ENCODE results near the gene INHBC.
"Not testable (repeated sequence)": the region's sequence is repeated elsewhere in the genome, so short reads cannot be mapped to it uniquely, and the experiment has no call there.

The INHBC gene, protein sequence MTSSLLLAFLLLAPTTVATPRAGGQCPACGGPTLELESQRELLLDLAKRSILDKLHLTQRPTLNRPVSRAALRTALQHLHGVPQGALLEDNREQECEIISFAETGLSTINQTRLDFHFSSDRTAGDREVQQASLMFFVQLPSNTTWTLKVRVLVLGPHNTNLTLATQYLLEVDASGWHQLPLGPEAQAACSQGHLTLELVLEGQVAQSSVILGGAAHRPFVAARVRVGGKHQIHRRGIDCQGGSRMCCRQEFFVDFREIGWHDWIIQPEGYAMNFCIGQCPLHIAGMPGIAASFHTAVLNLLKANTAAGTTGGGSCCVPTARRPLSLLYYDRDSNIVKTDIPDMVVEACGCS

DNA sequence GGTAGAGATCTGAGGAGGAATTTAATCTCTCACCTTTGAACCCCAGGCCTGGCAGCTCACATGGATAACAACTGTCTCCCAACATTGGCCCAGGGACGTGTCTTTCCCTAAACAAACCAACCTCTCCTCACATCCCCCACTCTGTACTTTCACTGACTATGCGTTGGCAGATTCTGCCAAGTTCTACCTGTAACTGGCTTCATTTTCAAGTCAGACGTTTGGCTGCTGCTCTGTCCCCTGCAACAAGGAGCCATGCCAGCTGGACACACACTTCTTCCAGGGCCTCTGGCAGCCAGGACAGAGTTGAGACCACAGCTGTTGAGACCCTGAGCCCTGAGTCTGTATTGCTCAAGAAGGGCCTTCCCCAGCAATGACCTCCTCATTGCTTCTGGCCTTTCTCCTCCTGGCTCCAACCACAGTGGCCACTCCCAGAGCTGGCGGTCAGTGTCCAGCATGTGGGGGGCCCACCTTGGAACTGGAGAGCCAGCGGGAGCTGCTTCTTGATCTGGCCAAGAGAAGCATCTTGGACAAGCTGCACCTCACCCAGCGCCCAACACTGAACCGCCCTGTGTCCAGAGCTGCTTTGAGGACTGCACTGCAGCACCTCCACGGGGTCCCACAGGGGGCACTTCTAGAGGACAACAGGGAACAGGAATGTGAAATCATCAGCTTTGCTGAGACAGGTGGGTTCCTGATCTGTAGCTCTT, at the start of gene INHBC:
TSS of gene INHBC (plus strand) at position 268 of the 707 bp plus-strand sequence. CDS start at position 371, 103 bp downstream.
- no peak for DNase-seq (ENCODE audit: low read depth in 1 of 2, low spot score in 1 of 2)

DNA sequence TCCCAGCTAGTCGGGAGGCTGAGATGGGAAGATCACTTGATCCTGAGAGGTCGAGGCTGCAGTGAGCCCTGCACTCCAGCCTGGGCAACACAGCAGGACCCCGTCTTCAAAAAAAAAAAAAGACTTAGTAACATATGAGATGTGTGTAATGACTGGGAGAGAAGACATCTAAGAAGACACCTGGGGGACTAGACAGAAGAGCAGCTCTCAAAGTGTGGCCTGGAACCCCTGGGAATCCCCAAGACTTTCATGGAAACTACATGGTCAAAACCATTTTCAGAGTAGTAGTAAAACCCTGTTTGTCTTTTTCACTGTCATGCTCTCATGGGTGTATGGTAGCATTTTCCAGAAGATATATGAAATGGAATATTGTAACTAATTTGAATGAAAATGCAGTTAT, 49.0 kb upstream of the INHBC start:
- DNase-seq (ENCODE audit: low read depth in 1 of 2, low spot score in 1 of 2): no peak

DNA sequence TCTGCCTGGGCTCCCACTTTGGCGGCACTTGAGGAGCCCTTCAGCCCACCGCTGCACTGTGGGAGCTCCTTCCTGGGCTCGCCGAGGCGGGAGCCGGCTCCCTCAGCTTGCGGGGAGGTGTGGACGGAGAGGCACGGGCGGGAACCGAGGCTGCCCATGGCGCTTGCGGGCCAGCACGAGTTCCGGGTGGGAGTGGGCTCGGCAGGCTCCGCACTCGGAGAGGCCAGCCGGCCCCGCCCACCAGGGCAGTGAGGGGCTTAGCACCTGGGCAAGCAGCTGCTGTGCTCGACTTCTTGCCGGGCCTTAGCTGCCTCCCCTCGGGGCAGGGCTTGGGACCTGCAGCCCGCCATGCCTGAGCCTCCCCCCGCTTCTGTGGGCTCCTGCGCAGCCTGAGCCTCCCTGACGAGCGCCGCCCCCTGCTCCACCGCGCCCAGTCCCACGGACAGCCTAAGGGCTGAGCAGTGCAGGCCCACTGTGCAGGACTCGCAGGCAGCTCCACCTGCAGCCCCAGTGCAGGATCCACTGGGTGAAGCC, 48.3 kb upstream of the INHBC start:
- no peak for DNase-seq (ENCODE audit: low read depth in 1 of 2, low spot score in 1 of 2)

- no peak for DNase-seq (ENCODE audit: low read depth in 1 of 2, low spot score in 1 of 2)
These were observed 46.2 kb upstream of the INHBC start for GRCh38 chr12:57388425-57388824.

GRCh38 chr12:57389033-57389432, 45.6 kb upstream of the INHBC start:
- DNase-seq (ENCODE audit: low read depth in 1 of 2, low spot score in 1 of 2): no peak

DNA sequence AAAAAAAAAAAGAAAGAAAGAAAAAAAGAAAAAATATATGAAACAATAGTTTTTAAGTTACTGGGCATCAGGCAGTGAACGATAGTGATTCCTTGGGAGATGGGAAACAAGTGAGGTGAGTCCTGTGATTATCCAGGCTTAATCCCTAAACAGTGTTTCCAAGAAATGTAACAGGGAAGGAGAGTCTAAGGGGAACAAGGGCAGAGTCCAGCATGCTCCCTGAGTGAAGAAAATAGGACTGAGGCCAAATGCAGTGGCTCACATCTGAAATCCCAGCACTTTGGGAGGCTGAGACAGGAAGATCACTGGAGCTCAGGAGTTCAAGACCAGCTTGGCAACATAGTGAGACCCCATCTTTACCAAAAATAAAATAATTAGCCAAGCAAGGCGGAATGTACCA, 44.4 kb upstream of the INHBC start:
- no peak for DNase-seq (ENCODE audit: low read depth in 1 of 2, low spot score in 1 of 2)

DNA sequence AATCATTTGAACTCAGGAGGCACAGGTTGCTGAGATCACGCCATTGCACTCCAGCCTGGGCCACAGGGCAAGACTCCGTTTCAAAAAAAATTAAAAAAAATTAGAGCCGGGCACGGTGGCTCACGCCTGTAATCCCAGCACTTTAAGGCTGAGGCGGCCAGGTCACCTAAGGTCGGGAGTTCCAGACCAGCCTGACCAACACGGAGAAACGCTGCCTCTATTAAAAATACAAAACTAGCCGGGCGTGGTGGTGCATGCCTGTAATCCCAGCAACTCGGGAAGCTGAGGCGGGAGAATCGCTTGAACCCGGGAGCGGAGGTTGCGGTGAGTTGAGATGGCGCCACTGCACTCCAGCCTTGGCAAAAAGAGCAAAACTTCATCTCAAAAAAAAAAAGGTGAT, 39.5 kb upstream of the INHBC start:
- no peak for DNase-seq (ENCODE audit: low read depth in 1 of 2, low spot score in 1 of 2)

- no peak for DNase-seq (ENCODE audit: low read depth in 1 of 2, low spot score in 1 of 2)
These were observed 37.1 kb upstream of the INHBC start for GRCh38 chr12:57397441-57397840.

- not testable (repeated sequence) for DNase-seq (ENCODE audit: low read depth in 1 of 2, low spot score in 1 of 2)
These were observed 34.7 kb upstream of the INHBC start for GRCh38 chr12:57399718-57400463.

- DNase-seq (ENCODE audit: low read depth in 1 of 2, low spot score in 1 of 2): no peak
These were observed 33.4 kb upstream of the INHBC start for GRCh38 chr12:57401165-57401564.

- not testable (repeated sequence) for DNase-seq (ENCODE audit: low read depth in 1 of 2, low spot score in 1 of 2)
These were observed 32.4 kb upstream of the INHBC start for GRCh38 chr12:57402156-57402555.

- DNase-seq (ENCODE audit: low read depth in 1 of 2, low spot score in 1 of 2): no peak
These were observed 29.5 kb upstream of the INHBC start for GRCh38 chr12:57404966-57405640.

GRCh38 chr12:57410534-57410933, 24.1 kb upstream of the INHBC start:
- DNase-seq (ENCODE audit: low read depth in 1 of 2, low spot score in 1 of 2): no peak

GRCh38 chr12:57414160-57414559, 20.4 kb upstream of the INHBC start:
- not testable (repeated sequence) for DNase-seq (ENCODE audit: low read depth in 1 of 2, low spot score in 1 of 2)

- no peak for DNase-seq (ENCODE audit: low read depth in 1 of 2, low spot score in 1 of 2)
These were observed 19.5 kb upstream of the INHBC start for GRCh38 chr12:57415088-57415487.

GRCh38 chr12:57416039-57416996, 18.3 kb upstream of the INHBC start:
- DNase-seq (ENCODE audit: low read depth in 1 of 2, low spot score in 1 of 2): no peak

- no peak for DNase-seq (ENCODE audit: low read depth in 1 of 2, low spot score in 1 of 2)
These were observed 16.3 kb upstream of the INHBC start for GRCh38 chr12:57418255-57418654.

- DNase-seq (ENCODE audit: low read depth in 1 of 2, low spot score in 1 of 2): no peak
These were observed 15.1 kb upstream of the INHBC start for GRCh38 chr12:57419495-57419894.

GRCh38 chr12:57420482-57420881, 14.1 kb upstream of the INHBC start:
- no peak for DNase-seq (ENCODE audit: low read depth in 1 of 2, low spot score in 1 of 2)

- DNase-seq (ENCODE audit: low read depth in 1 of 2, low spot score in 1 of 2): not testable (repeated sequence)
These were observed 7.6 kb upstream of the INHBC start for GRCh38 chr12:57426948-57427347.
